Sigmoid colon (tissue), 7 donors: ENCODE results near the gene AEN. TPM values are rescaled to one million over a fixed set of nuclear protein-coding genes. Genes with fewer than 3 reads are reported as not detected.

ENCODE experiments used
- DNase-seq: peaks from one replicate; pipeline ENCODE4 v3.0.0-alpha.2; 2019
- H3K27ac ChIP-seq, 4 donors: fragments of 200-600 bp; sonication (generic); one replicate each; pipeline ENCODE4 v1.5.1; 2016 to 2019; ENCODE audit warnings: mild to moderate bottlenecking in 1 of 4
- H3K27me3 ChIP-seq, 3 donors: fragments of 200-600 bp; sonication (generic); one replicate each; pipeline ENCODE4 v1.5.1; 2019; ENCODE audit warnings: mild to moderate bottlenecking in 1 of 3
- H3K36me3 ChIP-seq, 4 donors: fragments of 200-600 bp; sonication (generic); one replicate each; pipeline ENCODE4 v1.5.1; 2016 to 2019
- H3K4me1 ChIP-seq, 4 donors: fragments of 200-600 bp; sonication (generic); one replicate each; pipeline ENCODE4 v1.5.1; 2017 to 2019
- H3K4me3 ChIP-seq, 4 donors: fragments of 200-600 bp; sonication (generic); one replicate each; pipeline ENCODE4 v1.5.1; 2017 to 2019; ENCODE audit warnings: mild to moderate bottlenecking in 2 of 4, moderate library complexity in 1 of 4
- H3K9me3 ChIP-seq, 4 donors: fragments of 200-600 bp in 3 of 4; sonication (generic) in 3 of 4; one replicate each; pipeline versions ENCODE4 v1.5.1 to v1.6.1; 2013 to 2019
- EP300 ChIP-seq, 4 donors: sonication (generic); formaldehyde crosslinking; IDR thresholded peaks; one replicate each; pipeline ENCODE4 v1.6.1; 2017; ENCODE audit warnings: antibody characterized with exemption in 4 of 4
- POLR2A ChIP-seq, 2 donors: fragments of 450-650 bp; IDR thresholded peaks; one replicate each; pipeline ENCODE4 v1.6.1; 2016; ENCODE audit warnings: antibody characterized with exemption in 2 of 2, mild to moderate bottlenecking in 2 of 2, moderate library complexity in 2 of 2
- POLR2AphosphoS5 ChIP-seq, 4 donors: sonication (generic); formaldehyde crosslinking; IDR thresholded peaks; one replicate each; pipeline ENCODE4 v1.6.1; 2017; ENCODE audit warnings: antibody characterized with exemption in 4 of 4
- WGBS, 2 donors: extraction: QIAGEN DNeasy Blood & Tissue Kit; methylation state at CpG; one replicate each; pipeline ENCODE4 v1.1.7; 2013; 5-methylcytosine and 5-hydroxymethylcytosine counted together
- intact Hi-C: fragments of 100-400 bp; cut with DNase I; formaldehyde crosslinking; loops from one replicate; pipeline ENCODE4 v1.15.1; 2023
- polyA plus RNA-seq, 3 donors: library from polyadenylated mRNA; stranded (reverse); fragments of 200-250 nt; gene quantifications; one replicate each; pipeline ENCODE4 v1.2.3, GENCODE V29; 2013
- total RNA-seq, 4 donors: library from RNA; depleted of rRNA; stranded (reverse); fragments of >200 nt; gene quantifications; one replicate each; pipeline ENCODE4 v1.1.0, GENCODE V29; 2016
- TF ChIP-seq, protein P1 (sequence below), 4 experiments: fragments of 450-650 bp in 3 of 4; fragments of 200-600 bp in 1 of 4; IDR thresholded peaks; one replicate each; pipeline ENCODE4 v1.5.1; 2016 to 2019; ENCODE audit warnings: antibody characterized with exemption in 4 of 4, mild to moderate bottlenecking in 3 of 4, moderate library complexity in 2 of 4
- donor health status: healthy with polysubstance abuse.
- donor health status: Bipolar disorder and iron deficiency.
- donor health status: healthy.

The AEN gene
- total and polyA plus RNA-seq, 7 donors, result 4.2 to 19.7 (median 8.8) TPM

DNA sequence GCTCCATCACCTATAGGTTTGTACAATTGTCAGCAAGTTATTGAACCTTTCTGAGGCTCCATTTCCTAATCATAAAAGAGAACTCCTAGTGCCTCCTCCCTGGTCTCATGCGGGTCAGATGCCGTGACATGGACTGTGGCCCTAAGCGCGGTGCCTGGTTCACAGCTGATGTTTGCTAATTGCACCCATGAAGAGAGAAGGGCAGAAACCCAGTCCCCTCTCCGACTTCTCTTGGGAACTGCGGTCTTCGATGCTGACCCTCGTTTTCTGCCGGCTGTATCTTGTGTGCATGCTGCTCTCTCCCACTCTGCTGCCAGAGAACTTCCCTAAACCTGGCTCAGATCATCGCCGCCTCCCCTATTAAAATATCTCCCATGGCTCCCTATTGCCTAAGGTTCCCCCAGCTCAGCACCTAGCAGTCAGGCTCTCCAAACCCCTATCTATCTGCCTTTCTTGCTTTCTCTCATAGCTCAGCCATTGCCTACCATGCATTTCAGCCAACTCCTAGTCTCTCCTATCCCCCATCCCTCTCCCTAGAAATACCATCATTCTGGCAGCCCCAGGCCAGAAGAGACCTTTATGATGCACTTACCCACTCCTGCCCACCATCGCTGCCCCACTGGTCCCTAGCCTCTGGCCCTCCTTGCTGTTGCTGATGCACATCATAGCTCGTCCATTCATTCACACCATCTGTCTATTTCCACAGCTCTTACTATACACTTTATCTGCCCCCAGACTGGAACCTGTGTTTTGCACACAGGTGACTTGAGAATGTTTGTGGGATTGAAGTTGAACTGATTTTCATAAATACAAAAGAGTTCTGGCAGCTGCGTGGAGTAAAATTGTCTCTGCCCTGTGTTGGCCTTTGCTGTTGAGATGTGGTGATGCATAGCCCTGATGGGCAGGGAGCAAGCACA lies 24.3 kb downstream of the AEN start:
- Histone ChIP-seq H3K36me3 (no peaks in the 10 kb centered on the region), H3K27ac (no peak overlapping the region), H3K4me3 (no peak overlapping the region), H3K27me3 (no peaks in the 10 kb centered on the region), H3K4me1 (peaks cover 0 to 10% (median 0%) of the 10 kb centered on the region in 4 donors), H3K9me3 (no peaks in the 10 kb centered on the region)
- intact Hi-C loops, result no loop called here
- TF ChIP-seq EP300 (IDR thresholded peaks at IDR 0.05) (no peak), POLR2AphosphoS5 (IDR thresholded peaks at IDR 0.05) (no peak), POLR2A (IDR thresholded peaks at IDR 0.05) (no peak)
- TF ChIP-seq, protein P1, sequence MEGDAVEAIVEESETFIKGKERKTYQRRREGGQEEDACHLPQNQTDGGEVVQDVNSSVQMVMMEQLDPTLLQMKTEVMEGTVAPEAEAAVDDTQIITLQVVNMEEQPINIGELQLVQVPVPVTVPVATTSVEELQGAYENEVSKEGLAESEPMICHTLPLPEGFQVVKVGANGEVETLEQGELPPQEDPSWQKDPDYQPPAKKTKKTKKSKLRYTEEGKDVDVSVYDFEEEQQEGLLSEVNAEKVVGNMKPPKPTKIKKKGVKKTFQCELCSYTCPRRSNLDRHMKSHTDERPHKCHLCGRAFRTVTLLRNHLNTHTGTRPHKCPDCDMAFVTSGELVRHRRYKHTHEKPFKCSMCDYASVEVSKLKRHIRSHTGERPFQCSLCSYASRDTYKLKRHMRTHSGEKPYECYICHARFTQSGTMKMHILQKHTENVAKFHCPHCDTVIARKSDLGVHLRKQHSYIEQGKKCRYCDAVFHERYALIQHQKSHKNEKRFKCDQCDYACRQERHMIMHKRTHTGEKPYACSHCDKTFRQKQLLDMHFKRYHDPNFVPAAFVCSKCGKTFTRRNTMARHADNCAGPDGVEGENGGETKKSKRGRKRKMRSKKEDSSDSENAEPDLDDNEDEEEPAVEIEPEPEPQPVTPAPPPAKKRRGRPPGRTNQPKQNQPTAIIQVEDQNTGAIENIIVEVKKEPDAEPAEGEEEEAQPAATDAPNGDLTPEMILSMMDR (IDR thresholded peaks at IDR 0.05), result no peak
- WGBS, 2 donors, result 96 to 97% methylated on average over 14 of the region's 14 CpGs
- DNase-seq, result peak; percentile 27

DNA sequence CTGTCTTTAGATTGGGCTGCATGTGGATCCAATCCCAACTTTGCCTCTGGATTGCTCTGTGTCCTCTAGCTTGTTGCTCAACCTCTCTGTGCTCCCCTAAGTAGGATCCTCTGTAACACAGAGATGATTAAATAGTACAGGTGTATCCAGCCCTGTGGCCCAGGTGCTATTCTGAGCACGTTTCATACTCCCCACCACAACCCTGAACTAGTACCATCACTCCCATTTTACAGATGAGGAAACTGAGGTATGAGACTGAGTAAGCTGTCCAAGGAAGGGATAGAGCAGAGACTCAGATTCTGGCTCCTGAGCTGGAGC lies 24.9 kb downstream of the AEN start:
- WGBS, 2 donors, result 88 to 93% methylated on average over 1 of the region's 1 CpG
- no peaks in the 10 kb centered on the region for H3K36me3 ChIP-seq
- intact Hi-C loops, result no loop called here
- H3K27me3 ChIP-seq, result no peaks in the 10 kb centered on the region
- no peak overlapping the region for H3K27ac ChIP-seq
- no peak for DNase-seq
- H3K4me3 ChIP-seq, result no peak overlapping the region
- H3K9me3 ChIP-seq, result no peaks in the 10 kb centered on the region
- peaks cover 0 to 10% (median 0%) of the 10 kb centered on the region in 4 donors for H3K4me1 ChIP-seq
- TF ChIP-seq POLR2A (IDR thresholded peaks at IDR 0.05) (no peak), POLR2AphosphoS5 (IDR thresholded peaks at IDR 0.05) (no peak), EP300 (IDR thresholded peaks at IDR 0.05) (no peak)
- TF ChIP-seq, protein P1 (IDR thresholded peaks at IDR 0.05), result no peak

DNA sequence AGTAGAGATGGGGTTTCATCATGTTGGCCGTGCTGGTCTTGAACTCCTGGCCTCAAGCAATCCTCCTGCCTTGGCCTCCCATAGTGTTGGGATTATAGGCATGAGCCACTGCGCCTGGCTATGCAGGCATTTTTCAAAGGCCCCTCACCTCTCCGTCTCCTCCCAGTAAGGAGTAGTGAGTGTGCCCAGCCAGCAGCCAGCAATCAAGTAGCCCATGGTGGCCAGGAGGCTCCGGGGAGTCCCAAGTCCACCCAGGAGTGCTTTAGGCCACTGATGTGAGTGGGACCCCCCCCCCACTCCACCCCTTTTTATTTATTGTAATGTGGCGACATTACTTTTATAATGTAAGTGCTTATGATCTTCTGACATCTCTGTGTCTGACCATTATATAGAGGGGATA lies 25.8 kb downstream of the AEN start:
- Histone ChIP-seq H3K4me3 (no peak overlapping the region), H3K27ac (no peak overlapping the region), H3K4me1 (peaks cover 0 to 10% (median 0%) of the 10 kb centered on the region in 4 donors), H3K9me3 (no peaks in the 10 kb centered on the region), H3K27me3 (no peaks in the 10 kb centered on the region), H3K36me3 (no peaks in the 10 kb centered on the region)
- DNase-seq, result peak; percentile 29
- intact Hi-C loops, result no loop called here
- TF ChIP-seq POLR2AphosphoS5 (IDR thresholded peaks at IDR 0.05) (no peak), POLR2A (IDR thresholded peaks at IDR 0.05) (no peak), EP300 (IDR thresholded peaks at IDR 0.05) (no peak)
- TF ChIP-seq, protein P1 (IDR thresholded peaks at IDR 0.05), result no peak
- WGBS, 2 donors, result 88 to 97% methylated on average over 5 of the region's 5 CpGs

DNA sequence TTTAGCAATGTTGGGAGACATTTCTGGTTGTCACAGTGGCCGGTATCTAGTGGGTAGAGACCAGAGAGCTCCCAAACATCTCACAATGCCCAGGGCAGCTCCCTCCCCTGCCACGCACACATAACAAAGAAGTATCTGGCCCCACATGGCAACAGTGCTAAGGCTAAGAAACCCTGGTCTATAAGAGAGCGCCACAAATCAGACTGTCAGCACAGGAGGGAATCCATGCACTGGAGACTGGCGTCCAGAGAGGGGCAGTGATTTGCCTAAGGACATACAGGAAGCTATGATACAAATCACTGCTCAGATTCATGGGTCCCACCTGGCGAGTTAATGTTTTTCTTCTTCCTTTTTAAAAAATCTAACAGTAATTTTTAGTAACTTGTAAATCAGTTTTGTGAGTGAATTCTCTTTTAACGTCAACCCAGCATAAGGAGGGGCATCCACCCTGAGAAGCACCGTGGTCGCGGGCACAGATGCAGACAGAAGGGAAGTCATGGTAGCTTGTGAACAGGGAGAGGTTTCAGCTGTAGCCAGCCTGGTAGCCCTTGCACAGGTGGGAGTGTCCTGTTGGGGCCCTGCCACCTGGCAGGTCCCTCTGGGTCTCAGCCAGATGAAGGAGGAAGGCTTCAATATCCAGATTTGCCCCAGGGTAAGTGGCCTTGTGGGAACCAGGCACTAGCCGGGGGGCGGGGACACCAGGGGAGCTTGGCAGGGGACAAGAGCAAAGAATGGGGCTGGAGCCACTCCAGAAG lies 26.4 kb downstream of the AEN start:
- no peak overlapping the region for H3K27ac ChIP-seq

More for the DNA sequence above, 26.4 kb downstream of the AEN start:
- Histone ChIP-seq H3K4me1 (peaks cover 0 to 10% (median 0%) of the 10 kb centered on the region in 4 donors), H3K4me3 (no peak overlapping the region), H3K27me3 (no peaks in the 10 kb centered on the region), H3K36me3 (no peaks in the 10 kb centered on the region), H3K9me3 (no peaks in the 10 kb centered on the region)
- peak; percentile 37 for DNase-seq
- TF ChIP-seq, protein P1 (IDR thresholded peaks at IDR 0.05), result no peak
- TF ChIP-seq POLR2AphosphoS5 (IDR thresholded peaks at IDR 0.05) (no peak), EP300 (IDR thresholded peaks at IDR 0.05) (no peak), POLR2A (IDR thresholded peaks at IDR 0.05) (no peak)
- 44 to 68% methylated on average over 11 of the region's 11 CpGs for WGBS, 2 donors
- intact Hi-C loops, result no loop called here
